DMS114 treated with DMSO at 0.1 percent for 48 hours (cell line): ENCODE results near the gene SPCS1.
"Not testable (repeated sequence)": the region's sequence is repeated elsewhere in the genome, so short reads cannot be mapped to it uniquely, and the experiment has no call there.

Experiments
- DNase-seq: peaks from one replicate; lab custom pipeline; 2025; ENCODE audit not compliant: unreplicated experiment; lab: John Stamatoyannopoulos, UW

SPCS1 gene

GRCh38 chr3:52728753-52729152 is 22.8 kb downstream of the SPCS1 start:
- not testable (repeated sequence) for DNase-seq

- DNase-seq, result no peak
Measured at GRCh38 chr3:52730681-52731080, 24.8 kb downstream of the SPCS1 start.

- DNase-seq, result no peak
Measured at GRCh38 chr3:52731590-52731989, 25.7 kb downstream of the SPCS1 start.

- no peak for DNase-seq
Measured at GRCh38 chr3:52733256-52733891, 27.5 kb downstream of the SPCS1 start.

GRCh38 chr3:52739730-52740129 is 33.8 kb downstream of the SPCS1 start:
- no peak for DNase-seq

- peak; percentile 24 for DNase-seq
Measured at GRCh38 chr3:52742418-52743041, 36.6 kb downstream of the SPCS1 start.

GRCh38 chr3:52743152-52743551 is 37.2 kb downstream of the SPCS1 start:
- DNase-seq, result no peak

- no peak for DNase-seq
Measured at GRCh38 chr3:52743721-52744120, 37.8 kb downstream of the SPCS1 start.

GRCh38 chr3:52752045-52752660 is 46.2 kb downstream of the SPCS1 start:
- DNase-seq, result no peak

GRCh38 chr3:52754373-52754772 is 48.5 kb downstream of the SPCS1 start:
- DNase-seq, result no peak

GRCh38 chr3:52756141-52756540 is 50.2 kb downstream of the SPCS1 start:
- DNase-seq, result no peak
